Thyroid gland (tissue), 4 donors: Measurements from ENCODE around the gene ZNF554. TPM values are rescaled to one million over a fixed set of nuclear protein-coding genes. Genes with fewer than 3 reads are reported as not detected.

Source experiments
- DNase-seq, 2 donors: peaks; one replicate each; pipeline ENCODE4 v3.0.0-alpha.2; 2019
- H3K27ac ChIP-seq, 3 donors: fragments of 200-600 bp; sonication (generic); 1 replicate in 2 of 3; 2 replicates in 1 of 3; pipeline ENCODE4 v1.5.1; 2016 to 2019; ENCODE audit warnings: mild to moderate bottlenecking in 1 of 3, moderate library complexity in 1 of 3
- H3K27me3 ChIP-seq: fragments of 200-600 bp; sonication (generic); one replicate; pipeline ENCODE4 v1.5.1; 2019
- H3K36me3 ChIP-seq, 2 donors: fragments of 200-600 bp; sonication (generic); one replicate each; pipeline ENCODE4 v1.5.1; 2016 to 2019
- H3K4me1 ChIP-seq, 2 donors: fragments of 200-600 bp; sonication (generic); one replicate each; pipeline ENCODE4 v1.5.1; 2017 to 2019
- H3K4me3 ChIP-seq, 3 donors: fragments of 200-600 bp; sonication (generic); replicated peaks in 1 of 3; 1 replicate in 2 of 3; 2 replicates in 1 of 3; pipeline ENCODE4 v1.5.1; 2016; ENCODE audit warnings: mild to moderate bottlenecking in 1 of 3
- H3K9me3 ChIP-seq: fragments of 200-600 bp; sonication (generic); one replicate; pipeline ENCODE4 v1.5.1; 2017
- CTCF ChIP-seq, 6 experiments: fragments of 200-600 bp in 3 of 6; fragments of 450-650 bp in 3 of 6; sonication (generic) in 3 of 6; IDR thresholded peaks; one replicate each; pipeline ENCODE4 v1.5.1; 2016 to 2019; ENCODE audit warnings: antibody characterized with exemption in 6 of 6, mild to moderate bottlenecking in 2 of 6, inconsistent platforms in 1 of 6, moderate library complexity in 1 of 6
- POLR2A ChIP-seq, 2 donors: fragments of 450-650 bp; IDR thresholded peaks; one replicate each; pipeline ENCODE4 v1.6.1; 2017; ENCODE audit warnings: antibody characterized with exemption in 2 of 2, mild to moderate bottlenecking in 2 of 2, moderate library complexity in 1 of 2
- WGBS, 2 donors: methylation state at CpG; one replicate each; pipeline ENCODE4 v1.1.5; 2017; 5-methylcytosine and 5-hydroxymethylcytosine counted together
- intact Hi-C: fragments of 100-400 bp; cut with DNase I; formaldehyde crosslinking; loops from one replicate; pipeline ENCODE4 v1.15.1; 2023
- total RNA-seq, 4 donors: library from RNA; depleted of rRNA; stranded (reverse); fragments of >200 nt; gene quantifications; one replicate each; pipeline ENCODE4 v1.2.3, GENCODE V29; 2016

Gene ZNF554
- total RNA-seq, 4 donors from 2014 or later = 4.9 to 9.2 (median 6.2) TPM

- TF ChIP-seq CTCF (IDR thresholded peaks at IDR 0.05) (no peak), POLR2A (IDR thresholded peaks at IDR 0.05) (no peak)
- Histone ChIP-seq H3K9me3 (no peaks in the 10 kb centered on the region), H3K27ac (peak overlapping the region in 1 of 3 donors; percentile 27), H3K27me3 (no peaks in the 10 kb centered on the region), H3K36me3 (peaks cover 0 to 4% of the 10 kb centered on the region in 2 donors), H3K4me1 (peaks cover 6% of the 10 kb centered on the region in 2 donors), H3K4me3 (peak overlapping the region; percentile 75 to 95 (median 83))
- intact Hi-C loops = no loop called here
- 9 to 28% methylated on average over 3 to 11 of the region's 36 CpGs for WGBS, 2 donors
- DNase-seq = peak in 1 of 2 donors; percentile 19
Measured at GRCh38 chr19:2820112-2820702, 539 bp downstream of the ZNF554 start.

- H3K27ac ChIP-seq = no peak overlapping the region
- intact Hi-C loops = no loop called here
- H3K4me1 ChIP-seq = peaks cover 6% of the 10 kb centered on the region in 2 donors
- H3K36me3 ChIP-seq = peaks cover 6 to 7% of the 10 kb centered on the region in 2 donors
- H3K9me3 ChIP-seq = no peaks in the 10 kb centered on the region
- WGBS, 2 donors = 96 to 100% methylated on average over 4 to 5 of the region's 5 CpGs
- TF ChIP-seq CTCF (IDR thresholded peaks at IDR 0.05) (no peak), POLR2A (IDR thresholded peaks at IDR 0.05) (no peak)
- no peaks in the 10 kb centered on the region for H3K27me3 ChIP-seq
- H3K4me3 ChIP-seq = no peak overlapping the region
- DNase-seq = no peak
Measured at GRCh38 chr19:2822846-2823245, 3.2 kb downstream of the ZNF554 start.

GRCh38 chr19:2823646-2824045, 4.0 kb downstream of the ZNF554 start:
- 86 to 91% methylated on average over 4 to 8 of the region's 9 CpGs for WGBS, 2 donors
- Histone ChIP-seq H3K27ac (no peak overlapping the region), H3K9me3 (no peaks in the 10 kb centered on the region), H3K27me3 (no peaks in the 10 kb centered on the region), H3K4me3 (no peak overlapping the region), H3K4me1 (peaks cover 6% of the 10 kb centered on the region in 2 donors), H3K36me3 (peaks cover 10% of the 10 kb centered on the region in 2 donors)
- TF ChIP-seq CTCF (IDR thresholded peaks at IDR 0.05) = no peak
- intact Hi-C loops = no loop called here
- no peak for DNase-seq

- Histone ChIP-seq H3K4me3 (no peak overlapping the region), H3K9me3 (no peaks in the 10 kb centered on the region), H3K27me3 (no peaks in the 10 kb centered on the region), H3K4me1 (peaks cover 6% of the 10 kb centered on the region in 2 donors), H3K36me3 (peaks cover 10% of the 10 kb centered on the region in 2 donors), H3K27ac (no peak overlapping the region)
- TF ChIP-seq CTCF (IDR thresholded peaks at IDR 0.05) = no peak
- TF ChIP-seq POLR2A (IDR thresholded peaks at IDR 0.05) = no peak
- WGBS, 2 donors = 56 to 100% methylated on average over 2 to 4 of the region's 8 CpGs
- intact Hi-C loops = no loop called here
- no peak for DNase-seq
Measured at GRCh38 chr19:2824129-2824528, 4.5 kb downstream of the ZNF554 start.

GRCh38 chr19:2827022-2827421, 7.4 kb downstream of the ZNF554 start:
- Histone ChIP-seq H3K9me3 (no peaks in the 10 kb centered on the region), H3K4me1 (no peaks in the 10 kb centered on the region), H3K4me3 (no peak overlapping the region), H3K27ac (no peak overlapping the region), H3K27me3 (no peaks in the 10 kb centered on the region), H3K36me3 (peaks cover 10% of the 10 kb centered on the region in 2 donors)
- TF ChIP-seq POLR2A (IDR thresholded peaks at IDR 0.05) (no peak), CTCF (IDR thresholded peaks at IDR 0.05) (no peak)
- intact Hi-C loops = no loop called here
- 89 to 93% methylated on average over 2 of the region's 2 CpGs for WGBS, 2 donors
- no peak for DNase-seq
